Measurements from ENCODE around the gene SALL1. TPM values are rescaled to one million over a fixed set of nuclear protein-coding genes. Genes with fewer than 3 reads are reported as not detected.

SALL1 gene
- total and polyA plus RNA-seq, 2 donors (not counting 3 experiments of a cell fraction or from before 2014, with no cell fraction given): not detected

GRCh38 chr16:51106535-51106934 lies 44.5 kb downstream of the SALL1 start:
- no peak overlapping the region for H3K4me2 ChIP-seq (ENCODE audit: insufficient read depth, low read length)
- FAIRE-seq (no peak), DNase-seq (ENCODE audit: low read depth, low spot score) (no peak)
- H4K20me1 ChIP-seq (replicated peaks; ENCODE audit: control insufficient read depth, extremely low read depth, insufficient read depth, low read length): no peaks in the 10 kb centered on the region
- H3K4me3 ChIP-seq (replicated peaks in 1 of 3; ENCODE audit: insufficient read depth in 1 of 3, low read depth in 1 of 3, low read length in 3 of 3): no peak overlapping the region
- H3K9me3 ChIP-seq (replicated peaks; ENCODE audit: control insufficient read depth, insufficient read depth, low read length): peaks cover 4% of the 10 kb centered on the region
- TF ChIP-seq FOS (IDR thresholded peaks at IDR 0.05; ENCODE audit: borderline replicate concordance, insufficient read depth, low read length): no peak
- no peak for TF ChIP-seq EZH2 (IDR thresholded peaks at IDR 0.05; ENCODE audit: borderline replicate concordance, low read depth, low read length, severe bottlenecking)
- no peak for TF ChIP-seq MYC (IDR thresholded peaks at IDR 0.05; ENCODE audit: low read depth, low read length)
- no peak for TF ChIP-seq JUN (IDR thresholded peaks at IDR 0.05; ENCODE audit: borderline replicate concordance, insufficient read depth, insufficient read length, low read depth)
- no peaks in the 10 kb centered on the region for H3K79me2 ChIP-seq (ENCODE audit: control insufficient read depth, insufficient read depth, low read length)
- dilution Hi-C loops (cut with MboI; ENCODE audit: extremely low pct_ligation_motif_present, low sequenced_read_pairs): no loop called here
- BruUV-seq (replicated peaks): no TSS peak
- H3K9me1 ChIP-seq (replicated peaks; ENCODE audit: control insufficient read depth, extremely low read depth, insufficient read depth, low read length): no peaks in the 10 kb centered on the region
- ChIA-PET CTCF (no interaction called here), POLR2A (no interaction called here)
- H3K36me3 ChIP-seq (ENCODE audit: control insufficient read depth in 2 of 2, extremely low read depth in 1 of 2, insufficient read depth in 2 of 2, low read length in 2 of 2): no peaks in the 10 kb centered on the region
- no peak overlapping the region for H3K9ac ChIP-seq (replicated peaks; ENCODE audit: extremely low read depth, insufficient read depth, low read length)
- no peaks in the 10 kb centered on the region for H3K27me3 ChIP-seq (ENCODE audit: control insufficient read depth in 2 of 2, insufficient read depth in 2 of 2, low read length in 2 of 2)
- intact Hi-C loops (cut with micrococcal nuclease): no loop called here
- H3K27ac ChIP-seq (ENCODE audit: insufficient read depth, low read depth, low read length): no peak overlapping the region
- no peak overlapping the region for H2AFZ ChIP-seq (ENCODE audit: low read depth, low read length)
- H3K4me1 ChIP-seq (ENCODE audit: control insufficient read depth, extremely low read depth, insufficient read depth, low read length): no peaks in the 10 kb centered on the region

GRCh38 chr16:51103590-51103989 lies 47.5 kb downstream of the SALL1 start:
- Histone ChIP-seq H3K9me3 (replicated peaks; ENCODE audit: control insufficient read depth, insufficient read depth, low read length) (peaks cover 4% of the 10 kb centered on the region), H3K27me3 (ENCODE audit: control insufficient read depth in 2 of 2, insufficient read depth in 2 of 2, low read length in 2 of 2) (no peaks in the 10 kb centered on the region), H2AFZ (ENCODE audit: low read depth, low read length) (no peak overlapping the region), H3K9me1 (replicated peaks; ENCODE audit: control insufficient read depth, extremely low read depth, insufficient read depth, low read length) (no peaks in the 10 kb centered on the region), H4K20me1 (replicated peaks; ENCODE audit: control insufficient read depth, extremely low read depth, insufficient read depth, low read length) (no peaks in the 10 kb centered on the region), H3K4me3 (replicated peaks in 1 of 3; ENCODE audit: insufficient read depth in 1 of 3, low read depth in 1 of 3, low read length in 3 of 3) (no peak overlapping the region), H3K4me2 (ENCODE audit: insufficient read depth, low read length) (no peak overlapping the region), H3K36me3 (ENCODE audit: control insufficient read depth in 2 of 2, extremely low read depth in 1 of 2, insufficient read depth in 2 of 2, low read length in 2 of 2) (no peaks in the 10 kb centered on the region), H3K27ac (ENCODE audit: insufficient read depth, low read depth, low read length) (no peak overlapping the region), H3K4me1 (ENCODE audit: control insufficient read depth, extremely low read depth, insufficient read depth, low read length) (no peaks in the 10 kb centered on the region), H3K79me2 (ENCODE audit: control insufficient read depth, insufficient read depth, low read length) (no peaks in the 10 kb centered on the region), H3K9ac (replicated peaks; ENCODE audit: extremely low read depth, insufficient read depth, low read length) (no peak overlapping the region)
- ChIA-PET POLR2A (no interaction called here), CTCF (no interaction called here)
- DNase-seq (ENCODE audit: low read depth, low spot score) (no peak), FAIRE-seq (no peak)
- TF ChIP-seq MAX (IDR thresholded peaks at IDR 0.05; ENCODE audit: insufficient read depth, insufficient read length): no peak
- no peak for TF ChIP-seq MYC (IDR thresholded peaks at IDR 0.05; ENCODE audit: low read depth, low read length)
- no peak for TF ChIP-seq POLR2A (IDR thresholded peaks at IDR 0.05; ENCODE audit: low read depth, low read length)
- no peak for TF ChIP-seq FOS (IDR thresholded peaks at IDR 0.05; ENCODE audit: borderline replicate concordance, insufficient read depth, low read length)
- TF ChIP-seq CTCF (IDR thresholded peaks at IDR 0.05; ENCODE audit: extremely low read depth in 1 of 2, insufficient read depth in 1 of 2, low read depth in 1 of 2, low read length in 2 of 2): no peak
- no peak for TF ChIP-seq EZH2 (IDR thresholded peaks at IDR 0.05; ENCODE audit: borderline replicate concordance, low read depth, low read length, severe bottlenecking)
- no peak for TF ChIP-seq POLR2AphosphoS5 (IDR thresholded peaks at IDR 0.05; ENCODE audit: insufficient read depth, low read depth, low read length)
- no peak for TF ChIP-seq GATA2 (IDR thresholded peaks at IDR 0.05; ENCODE audit: insufficient read depth, insufficient read length, low read depth, low read length)
- TF ChIP-seq JUN (IDR thresholded peaks at IDR 0.05; ENCODE audit: borderline replicate concordance, insufficient read depth, insufficient read length, low read depth): no peak
- dilution Hi-C loops (cut with MboI; ENCODE audit: extremely low pct_ligation_motif_present, low sequenced_read_pairs): no loop called here
- BruUV-seq (replicated peaks): no TSS peak
- intact Hi-C loops (cut with micrococcal nuclease): no loop called here
